RPMI8226 (cell line): ENCODE data around the gene ISLR2.
"Not testable (repeated sequence)": the region's sequence is repeated elsewhere in the genome, so short reads cannot be mapped to it uniquely, and the experiment has no call there.

Experiments used
- DNase-seq: peaks from one replicate; pipeline ENCODE4 v3.0.0-alpha.2; 2015

The ISLR2 gene

GRCh38 chr15:74157868-74158827 lies 27.8 kb downstream of the ISLR2 start:
- DNase-seq = no peak

- DNase-seq = no peak
Observed at GRCh38 chr15:74158855-74159650, 28.7 kb downstream of the ISLR2 start.

- DNase-seq = no peak
Observed at GRCh38 chr15:74159773-74160172, 29.4 kb downstream of the ISLR2 start.

- not testable (repeated sequence) for DNase-seq
Observed at GRCh38 chr15:74160390-74160789, 30.0 kb downstream of the ISLR2 start.

GRCh38 chr15:74162195-74162536 lies 31.8 kb downstream of the ISLR2 start:
- DNase-seq = not testable (repeated sequence)

GRCh38 chr15:74165461-74165860 lies 35.1 kb downstream of the ISLR2 start:
- no peak for DNase-seq

GRCh38 chr15:74167891-74168331 lies 37.5 kb downstream of the ISLR2 start:
- DNase-seq = peak; percentile 53

- no peak for DNase-seq
Observed at GRCh38 chr15:74168711-74169126, 38.3 kb downstream of the ISLR2 start.

GRCh38 chr15:74170071-74170844 lies 39.9 kb downstream of the ISLR2 start:
- no peak for DNase-seq

- no peak for DNase-seq
Observed at GRCh38 chr15:74170875-74171578, 40.6 kb downstream of the ISLR2 start.

- no peak for DNase-seq
Observed at GRCh38 chr15:74171965-74172541, 41.7 kb downstream of the ISLR2 start.

- DNase-seq = peak; percentile 3
Observed at GRCh38 chr15:74172701-74173379, 42.5 kb downstream of the ISLR2 start.

GRCh38 chr15:74173380-74174218 lies 43.2 kb downstream of the ISLR2 start, which contains the start of gene ISLR:
TSS of gene ISLR (plus strand) at chr15:74173710. CDS start at chr15:74174859, 1,149 bp downstream.
- DNase-seq = peak; percentile 70

GRCh38 chr15:74174219-74174957 lies 44.0 kb downstream of the ISLR2 start:
- peak; percentile 3 for DNase-seq

- DNase-seq = no peak
Observed at GRCh38 chr15:74174958-74175253, 44.5 kb downstream of the ISLR2 start.

GRCh38 chr15:74175271-74176191 lies 45.1 kb downstream of the ISLR2 start:
- DNase-seq = no peak

- no peak for DNase-seq
Observed at GRCh38 chr15:74176262-74177214, 46.2 kb downstream of the ISLR2 start.
